Muscle layer of duodenum (tissue), 2 donors: Measurements from ENCODE around the gene ATP6V1C2.

Experiments used
- H3K27ac ChIP-seq: one replicate; pipeline ENCODE4 v1.7.0; 2013; ENCODE audit warnings: mild to moderate bottlenecking, low read length
- H3K27me3 ChIP-seq: one replicate; pipeline ENCODE4 v1.7.0; 2013; ENCODE audit warnings: low read depth, mild to moderate bottlenecking, control low read depth, low read length
- H3K36me3 ChIP-seq, 2 donors: one replicate each; pipeline ENCODE4 v1.7.0; 2013; ENCODE audit warnings: low read length in 2 of 2, control low read depth in 1 of 2, mild to moderate bottlenecking in 1 of 2; ENCODE audit not compliant: insufficient read depth in 2 of 2, control insufficient read depth in 1 of 2
- H3K4me1 ChIP-seq, 2 donors: one replicate each; pipeline ENCODE4 v1.7.0; 2013; ENCODE audit warnings: low read length in 2 of 2, mild to moderate bottlenecking in 2 of 2, control low read depth in 1 of 2, moderate library complexity in 1 of 2; ENCODE audit not compliant: insufficient read depth in 2 of 2, control insufficient read depth in 1 of 2
- H3K4me3 ChIP-seq, 2 donors: one replicate each; pipeline ENCODE4 v1.7.0; 2013; ENCODE audit warnings: low read length in 2 of 2, low read depth in 1 of 2, mild to moderate bottlenecking in 1 of 2
- H3K9me3 ChIP-seq, 2 donors: one replicate each; pipeline ENCODE4 v1.7.0; 2013; ENCODE audit warnings: low read length in 2 of 2, control low read depth in 1 of 2, mild to moderate bottlenecking in 1 of 2; ENCODE audit not compliant: control insufficient read depth in 1 of 2
- donor health status: healthy.

ATP6V1C2 gene

DNA sequence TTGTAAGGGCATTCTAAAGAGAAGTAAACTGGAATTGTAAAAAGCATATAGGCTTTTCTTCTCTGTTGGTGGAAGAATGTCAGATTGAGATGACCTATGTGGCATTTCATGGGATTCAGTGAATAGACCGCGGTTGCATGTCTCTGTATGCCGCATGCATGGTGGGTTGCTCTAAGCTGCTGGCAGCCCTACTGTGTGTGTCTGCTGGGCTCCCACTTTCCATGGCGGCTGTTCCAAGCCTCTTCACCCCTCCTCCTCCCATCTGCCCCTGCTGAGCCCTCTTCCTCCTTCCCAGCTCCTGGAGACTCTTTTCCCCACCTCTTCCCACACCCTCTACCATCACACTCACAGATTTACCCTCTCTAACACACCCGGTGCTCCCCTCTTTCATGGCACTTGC lies 12.6 kb downstream of the ATP6V1C2 start:
- H3K36me3 ChIP-seq: no peaks in the 10 kb centered on the region
- no peak overlapping the region for H3K4me3 ChIP-seq
- no peaks in the 10 kb centered on the region for H3K9me3 ChIP-seq
- H3K4me1 ChIP-seq: no peaks in the 10 kb centered on the region
- no peaks in the 10 kb centered on the region for H3K27me3 ChIP-seq
- H3K27ac ChIP-seq: no peak overlapping the region

DNA sequence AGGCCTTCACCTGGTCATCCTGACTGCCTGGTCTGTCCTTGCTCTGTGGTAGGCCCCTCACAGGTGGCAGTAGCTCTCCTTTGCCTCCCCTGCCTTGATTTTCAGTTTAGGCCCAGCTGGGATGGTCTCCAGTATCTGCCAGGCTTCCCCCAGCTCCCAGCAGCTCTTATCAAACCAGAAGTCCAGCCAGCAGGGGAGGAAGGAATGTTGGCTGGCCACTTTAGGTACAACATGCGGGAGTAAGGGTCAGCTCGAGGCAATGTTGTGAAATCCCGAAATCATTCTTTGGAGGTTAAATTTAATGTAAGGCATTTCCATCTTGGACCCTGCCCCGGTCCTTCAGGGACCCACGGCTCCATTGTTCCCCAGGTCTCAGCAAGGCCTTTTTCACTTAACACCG lies 16.8 kb downstream of the ATP6V1C2 start:
- Histone ChIP-seq H3K4me3 (no peak overlapping the region), H3K4me1 (no peaks in the 10 kb centered on the region), H3K27ac (no peak overlapping the region)

GRCh38 chr2:10740226-10740625 lies 18.8 kb downstream of the ATP6V1C2 start:
- Histone ChIP-seq H3K27ac (no peak overlapping the region), H3K27me3 (no peaks in the 10 kb centered on the region), H3K36me3 (no peaks in the 10 kb centered on the region), H3K4me1 (no peaks in the 10 kb centered on the region), H3K9me3 (no peaks in the 10 kb centered on the region), H3K4me3 (no peak overlapping the region)

More for the DNA sequence above, 16.8 kb downstream of the ATP6V1C2 start:
- Histone ChIP-seq H3K27me3 (no peaks in the 10 kb centered on the region), H3K9me3 (no peaks in the 10 kb centered on the region), H3K36me3 (no peaks in the 10 kb centered on the region)

DNA sequence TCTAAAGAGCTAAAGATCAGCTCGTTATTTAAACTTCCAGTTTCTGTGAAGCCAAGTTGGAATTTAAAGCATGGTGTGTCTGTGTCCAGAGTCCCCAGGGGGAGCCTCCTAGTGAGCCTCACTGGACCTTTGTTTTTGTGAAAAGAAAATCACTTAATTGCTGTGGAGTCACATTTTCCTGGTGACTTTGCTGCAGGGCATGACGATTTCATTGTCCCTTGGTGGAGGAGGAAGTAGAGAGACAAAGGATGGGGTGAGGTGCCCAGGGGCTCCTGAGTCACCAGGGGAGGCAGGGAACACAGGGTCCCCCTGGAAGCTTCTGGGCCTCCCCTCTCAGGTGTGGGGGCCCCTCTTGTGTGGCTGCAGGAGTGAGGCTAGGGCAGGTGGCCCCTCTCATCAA lies 19.7 kb downstream of the ATP6V1C2 start:
- H3K9me3 ChIP-seq: no peaks in the 10 kb centered on the region
- no peak overlapping the region for H3K27ac ChIP-seq
- no peak overlapping the region for H3K4me3 ChIP-seq
- H3K36me3 ChIP-seq: no peaks in the 10 kb centered on the region
- H3K27me3 ChIP-seq: no peaks in the 10 kb centered on the region
- no peaks in the 10 kb centered on the region for H3K4me1 ChIP-seq

- no peaks in the 10 kb centered on the region for H3K4me1 ChIP-seq
- no peak overlapping the region for H3K4me3 ChIP-seq
- H3K27me3 ChIP-seq: no peaks in the 10 kb centered on the region
- H3K9me3 ChIP-seq: no peaks in the 10 kb centered on the region
- H3K36me3 ChIP-seq: no peaks in the 10 kb centered on the region
- no peak overlapping the region for H3K27ac ChIP-seq
Observed at GRCh38 chr2:10742666-10743065, 21.2 kb downstream of the ATP6V1C2 start.

DNA sequence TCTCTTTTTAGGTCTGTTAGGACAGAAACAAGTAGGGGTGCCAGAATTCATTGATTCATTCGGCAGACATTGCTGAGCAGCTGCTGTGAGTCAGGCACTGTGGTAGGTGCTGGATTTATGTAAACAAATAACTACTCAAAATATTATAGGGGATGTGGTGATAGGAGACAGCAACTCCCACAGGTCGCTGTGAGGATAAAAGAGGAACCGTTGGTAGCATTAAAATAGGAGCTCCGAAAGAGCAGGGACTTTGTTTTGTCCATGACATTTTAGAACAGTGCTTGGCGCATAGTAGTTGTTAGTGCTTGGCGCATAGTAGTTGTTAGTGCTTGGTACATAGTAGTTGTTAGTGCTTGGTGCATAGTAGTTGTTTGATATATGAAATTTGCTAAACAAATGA lies 29.2 kb downstream of the ATP6V1C2 start:
- no peaks in the 10 kb centered on the region for H3K27me3 ChIP-seq
- no peak overlapping the region for H3K27ac ChIP-seq
- no peaks in the 10 kb centered on the region for H3K9me3 ChIP-seq
- no peaks in the 10 kb centered on the region for H3K36me3 ChIP-seq
- no peak overlapping the region for H3K4me3 ChIP-seq
- no peaks in the 10 kb centered on the region for H3K4me1 ChIP-seq

DNA sequence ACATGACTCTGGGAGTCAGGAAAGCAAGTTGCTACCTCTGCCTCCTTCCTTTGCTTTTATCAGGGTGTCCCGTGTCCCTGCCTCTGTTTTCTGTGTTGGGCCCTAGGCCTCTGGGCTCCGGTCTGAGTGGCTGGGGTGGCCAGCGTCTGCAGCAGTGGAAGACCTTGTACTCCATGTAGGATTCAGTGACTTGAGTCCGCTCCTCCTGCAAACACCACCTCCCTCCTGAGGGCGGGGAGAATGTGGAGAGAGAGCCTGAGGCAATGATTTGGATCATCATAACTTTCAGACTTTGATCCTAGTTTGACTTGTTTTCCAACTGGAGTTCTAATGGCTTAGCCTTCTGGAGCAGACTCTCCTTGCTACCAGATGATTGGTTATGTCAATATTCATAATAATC lies 30.8 kb downstream of the ATP6V1C2 start:
- Histone ChIP-seq H3K27me3 (no peaks in the 10 kb centered on the region), H3K4me1 (no peaks in the 10 kb centered on the region), H3K9me3 (no peaks in the 10 kb centered on the region), H3K36me3 (no peaks in the 10 kb centered on the region), H3K27ac (no peak overlapping the region), H3K4me3 (no peak overlapping the region)

DNA sequence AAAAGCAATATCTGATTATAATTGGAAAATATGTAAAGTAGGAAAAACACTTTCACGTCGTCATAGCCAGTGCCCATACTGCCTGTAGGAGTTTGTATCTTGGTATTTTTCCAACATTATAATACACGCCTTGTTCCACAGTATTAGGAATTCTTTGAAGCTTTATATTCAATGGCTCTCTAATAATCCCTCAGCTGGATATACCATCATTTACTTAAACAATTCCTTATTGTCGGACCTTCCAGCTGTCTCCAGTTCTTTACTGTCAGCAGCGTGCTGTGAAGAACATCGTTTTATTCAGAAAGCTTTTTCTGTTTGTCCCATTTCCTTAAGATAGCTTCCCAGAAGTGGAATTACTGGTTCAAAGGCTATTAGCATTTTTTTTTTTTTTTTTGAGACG lies 31.7 kb downstream of the ATP6V1C2 start:
- Histone ChIP-seq H3K4me1 (no peaks in the 10 kb centered on the region), H3K27ac (no peak overlapping the region), H3K9me3 (no peaks in the 10 kb centered on the region), H3K4me3 (no peak overlapping the region), H3K36me3 (no peaks in the 10 kb centered on the region), H3K27me3 (no peaks in the 10 kb centered on the region)

DNA sequence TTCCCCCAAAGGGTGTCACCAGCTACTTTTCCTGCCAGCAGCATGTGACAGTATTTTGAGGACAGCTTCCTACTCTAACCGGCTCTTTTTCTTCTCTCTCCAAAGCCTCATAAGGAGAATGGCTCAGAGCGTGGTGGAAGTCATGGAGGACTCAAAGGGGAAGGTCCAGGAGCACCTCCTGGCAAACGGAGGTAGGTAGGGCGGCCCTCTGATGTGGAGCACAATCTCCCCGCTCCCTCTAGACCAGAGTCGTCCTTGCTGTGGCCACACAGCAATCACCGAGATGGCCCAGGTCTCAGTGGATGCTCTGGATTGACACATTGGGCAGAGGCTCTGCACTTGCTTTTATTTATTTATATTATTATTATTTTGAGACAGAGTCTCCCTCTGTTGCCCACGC lies 32.4 kb downstream of the ATP6V1C2 start:
- Histone ChIP-seq H3K27ac (no peak overlapping the region), H3K9me3 (no peaks in the 10 kb centered on the region), H3K4me3 (no peak overlapping the region), H3K4me1 (no peaks in the 10 kb centered on the region), H3K36me3 (no peaks in the 10 kb centered on the region), H3K27me3 (no peaks in the 10 kb centered on the region)

DNA sequence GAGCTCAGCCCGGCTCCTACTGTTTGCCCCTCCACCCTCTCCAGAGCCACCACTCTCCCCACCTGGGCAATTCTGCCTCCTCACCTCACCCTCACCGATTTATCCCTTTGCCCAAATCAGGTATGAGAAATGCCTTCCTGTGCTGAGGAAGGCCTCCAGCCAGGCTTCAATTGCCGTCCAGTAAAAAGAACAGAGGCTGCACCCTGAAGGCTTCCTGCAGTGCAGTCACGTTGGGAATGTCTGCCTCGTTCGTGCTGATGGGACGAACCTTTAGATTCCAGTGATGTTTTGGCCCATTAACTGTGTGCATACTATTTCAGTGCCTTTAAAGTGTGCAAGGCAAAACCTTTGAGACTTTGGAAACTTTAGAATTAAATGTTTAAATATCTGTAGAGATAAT lies 34.2 kb downstream of the ATP6V1C2 start:
- Histone ChIP-seq H3K9me3 (no peaks in the 10 kb centered on the region), H3K36me3 (no peaks in the 10 kb centered on the region), H3K27me3 (no peaks in the 10 kb centered on the region), H3K4me1 (no peaks in the 10 kb centered on the region), H3K27ac (no peak overlapping the region), H3K4me3 (no peak overlapping the region)

GRCh38 chr2:10757814-10758286 lies 36.4 kb downstream of the ATP6V1C2 start:
- H3K36me3 ChIP-seq: no peaks in the 10 kb centered on the region
- no peak overlapping the region for H3K27ac ChIP-seq
- H3K4me1 ChIP-seq: no peaks in the 10 kb centered on the region
- no peak overlapping the region for H3K4me3 ChIP-seq
- no peaks in the 10 kb centered on the region for H3K9me3 ChIP-seq
- H3K27me3 ChIP-seq: no peaks in the 10 kb centered on the region

- no peaks in the 10 kb centered on the region for H3K36me3 ChIP-seq
- H3K27ac ChIP-seq: no peak overlapping the region
- no peaks in the 10 kb centered on the region for H3K9me3 ChIP-seq
- H3K27me3 ChIP-seq: no peaks in the 10 kb centered on the region
- H3K4me1 ChIP-seq: no peaks in the 10 kb centered on the region
- H3K4me3 ChIP-seq: no peak overlapping the region
Observed at GRCh38 chr2:10759151-10759714, 37.8 kb downstream of the ATP6V1C2 start.
